Measurements from ENCODE around the gene JPH4. TPM values are rescaled to one million over a fixed set of nuclear protein-coding genes. Genes with fewer than 3 reads are reported as not detected.

JPH4 gene
- not detected in 2 replicates for total RNA-seq (2014; rRNA removed; shearing (Covaris generic))
- 0.35 TPM in 1 of 2 replicates, not detected in the other for polyA plus RNA-seq (2015; cell fraction: cytosol; rRNA removed)
- polyA plus RNA-seq (2015; cell fraction: nucleus; rRNA removed): 3.7 TPM in 1 of 2 replicates, not detected in the other

DNA sequence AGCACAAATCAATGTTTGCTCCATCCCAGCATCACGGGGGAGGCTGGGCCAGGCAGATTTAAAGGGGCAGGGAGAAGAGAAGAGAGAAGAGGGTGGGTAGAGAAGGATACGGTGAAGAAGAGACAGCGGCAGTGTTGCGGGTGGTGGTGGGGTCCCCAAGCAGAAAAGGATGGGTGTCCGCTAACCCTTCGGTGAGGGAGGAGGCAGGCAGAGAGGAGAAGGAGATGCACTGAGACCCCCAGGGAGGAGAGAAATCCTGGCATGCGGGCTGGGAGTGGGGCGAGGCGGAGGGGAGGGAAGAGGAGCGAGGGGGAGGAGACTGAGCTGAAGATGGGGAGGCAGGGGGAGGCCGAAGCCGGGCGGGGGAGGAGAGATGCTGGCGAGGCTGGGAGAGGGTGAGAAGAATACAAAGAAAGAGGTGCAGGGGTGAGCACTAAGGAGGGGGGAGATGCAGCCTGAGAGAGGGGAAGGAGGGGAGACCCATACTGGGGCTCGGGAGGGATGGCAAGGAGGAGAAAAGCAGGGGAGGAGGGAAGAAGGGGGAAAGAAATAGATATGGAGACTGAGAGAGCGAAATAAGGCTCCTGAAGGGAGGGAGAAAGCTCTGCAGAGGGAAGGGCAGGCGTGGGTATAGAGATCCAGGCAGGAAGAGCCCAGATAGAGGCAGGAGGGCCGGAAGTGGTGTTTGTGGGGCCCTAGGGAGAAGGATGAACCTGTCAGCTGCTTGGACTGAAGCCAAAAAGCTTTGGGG lies at the start of gene JPH4:
Gene JPH4 (minus strand): TSS at position 231 of the 751 bp plus-strand sequence. CDS start 1,337 bp downstream, outside the sequence.
- peak; percentile 33 for DNase-seq (ENCODE audit: low read depth, low spot score)
- in situ Hi-C loops (cut with HindIII; ENCODE audit: low pct_unique_long_range_greater_than_20kb, low sequenced_read_pairs): no loop called here

DNA sequence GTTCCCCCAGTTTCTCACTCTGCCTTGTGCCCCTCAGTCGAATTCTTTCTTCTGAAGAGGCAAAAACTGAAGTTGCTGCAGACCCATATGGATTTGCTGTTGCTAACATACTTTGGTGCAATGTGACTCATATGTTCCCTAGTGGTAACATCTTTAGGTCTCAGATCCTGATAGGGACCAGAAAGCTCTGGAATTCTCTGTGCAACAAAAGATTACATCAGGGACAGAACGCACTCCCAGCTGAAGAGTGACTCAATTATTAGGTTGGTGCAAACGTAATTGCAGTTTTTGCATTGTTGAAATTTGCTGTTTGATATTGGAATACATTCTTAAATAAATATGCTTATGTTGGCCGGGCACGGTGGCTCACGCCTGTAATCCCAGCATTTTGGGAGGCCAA lies 49.4 kb upstream of the JPH4 start:
- in situ Hi-C loops (cut with HindIII; ENCODE audit: low pct_unique_long_range_greater_than_20kb, low sequenced_read_pairs): no loop called here
- no peak for DNase-seq (ENCODE audit: low read depth, low spot score)

DNA sequence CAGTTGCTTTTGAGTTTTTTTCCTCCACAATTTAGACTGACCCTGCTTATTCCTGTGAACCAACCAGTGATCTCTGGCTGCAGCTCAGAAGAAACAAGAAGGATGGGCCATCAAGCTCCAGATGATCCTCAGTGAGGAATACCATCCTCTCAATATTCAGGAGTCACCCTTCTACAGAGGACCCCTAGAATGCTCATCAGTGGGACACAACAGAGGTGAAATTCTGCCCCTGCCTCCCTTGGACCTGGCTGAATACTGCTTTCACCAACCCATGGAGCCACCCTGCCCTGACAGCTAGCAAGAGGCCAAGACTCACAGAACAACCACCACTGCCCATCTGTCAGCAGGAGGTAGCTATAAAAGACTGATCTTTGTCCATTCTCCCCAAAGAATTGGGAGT lies 48.4 kb upstream of the JPH4 start:
- in situ Hi-C loops (cut with HindIII; ENCODE audit: low pct_unique_long_range_greater_than_20kb, low sequenced_read_pairs): no loop called here
- DNase-seq (ENCODE audit: low read depth, low spot score): no peak

DNA sequence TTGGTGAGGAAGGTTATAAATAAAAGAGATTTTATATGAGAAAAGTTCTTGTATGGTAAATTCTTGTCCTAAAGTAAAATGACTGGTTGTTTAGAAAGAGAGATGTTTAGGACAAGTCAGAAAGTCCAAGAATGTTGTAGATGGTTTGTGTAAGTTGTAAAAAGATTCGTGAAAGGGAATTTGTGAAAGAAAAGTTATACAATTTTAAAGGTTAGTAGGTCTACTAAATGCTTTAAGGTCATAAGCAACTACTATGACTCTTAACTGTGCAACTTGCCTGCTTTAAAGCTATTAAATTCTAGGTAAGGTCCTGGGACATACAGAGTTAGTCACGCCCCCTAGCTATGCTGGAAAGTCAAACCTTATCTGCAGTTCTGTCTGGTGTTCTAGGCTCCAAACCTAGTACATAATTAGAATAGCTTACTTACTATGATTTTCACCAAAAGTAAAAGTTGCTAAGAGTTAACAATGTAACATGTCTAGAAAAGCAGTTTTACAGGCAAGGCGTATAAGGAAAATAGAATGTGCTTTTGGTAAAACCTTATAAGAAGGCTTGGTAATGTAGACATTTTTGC lies 46.3 kb upstream of the JPH4 start:
- no peak for DNase-seq (ENCODE audit: low read depth, low spot score)
- in situ Hi-C loops (cut with HindIII; ENCODE audit: low pct_unique_long_range_greater_than_20kb, low sequenced_read_pairs): no loop called here

DNA sequence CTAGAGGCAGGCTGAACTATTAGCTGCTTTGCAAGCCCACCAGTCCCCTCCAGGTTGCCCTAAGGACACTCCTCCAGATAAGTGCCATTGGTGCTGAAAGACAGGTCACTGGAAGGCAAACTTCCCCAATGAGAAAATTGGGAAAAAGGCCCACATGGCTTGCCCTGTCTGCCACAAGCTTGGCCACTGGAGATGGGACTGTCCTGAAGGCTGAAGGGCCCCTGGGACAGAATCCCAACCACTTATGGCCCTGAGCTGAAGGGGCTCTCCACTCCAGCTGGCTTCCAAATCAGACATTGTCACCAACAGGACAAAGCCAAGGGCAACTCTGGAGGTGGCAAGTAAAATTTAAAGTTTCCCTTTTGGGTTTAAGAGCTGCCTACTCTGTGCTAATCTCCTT lies 45.4 kb upstream of the JPH4 start:
- in situ Hi-C loops (cut with HindIII; ENCODE audit: low pct_unique_long_range_greater_than_20kb, low sequenced_read_pairs): no loop called here
- DNase-seq (ENCODE audit: low read depth, low spot score): no peak

GRCh38 chr14:23622990-23623389 lies 44.4 kb upstream of the JPH4 start:
- in situ Hi-C loops (cut with HindIII; ENCODE audit: low pct_unique_long_range_greater_than_20kb, low sequenced_read_pairs): no loop called here
- no peak for DNase-seq (ENCODE audit: low read depth, low spot score)

DNA sequence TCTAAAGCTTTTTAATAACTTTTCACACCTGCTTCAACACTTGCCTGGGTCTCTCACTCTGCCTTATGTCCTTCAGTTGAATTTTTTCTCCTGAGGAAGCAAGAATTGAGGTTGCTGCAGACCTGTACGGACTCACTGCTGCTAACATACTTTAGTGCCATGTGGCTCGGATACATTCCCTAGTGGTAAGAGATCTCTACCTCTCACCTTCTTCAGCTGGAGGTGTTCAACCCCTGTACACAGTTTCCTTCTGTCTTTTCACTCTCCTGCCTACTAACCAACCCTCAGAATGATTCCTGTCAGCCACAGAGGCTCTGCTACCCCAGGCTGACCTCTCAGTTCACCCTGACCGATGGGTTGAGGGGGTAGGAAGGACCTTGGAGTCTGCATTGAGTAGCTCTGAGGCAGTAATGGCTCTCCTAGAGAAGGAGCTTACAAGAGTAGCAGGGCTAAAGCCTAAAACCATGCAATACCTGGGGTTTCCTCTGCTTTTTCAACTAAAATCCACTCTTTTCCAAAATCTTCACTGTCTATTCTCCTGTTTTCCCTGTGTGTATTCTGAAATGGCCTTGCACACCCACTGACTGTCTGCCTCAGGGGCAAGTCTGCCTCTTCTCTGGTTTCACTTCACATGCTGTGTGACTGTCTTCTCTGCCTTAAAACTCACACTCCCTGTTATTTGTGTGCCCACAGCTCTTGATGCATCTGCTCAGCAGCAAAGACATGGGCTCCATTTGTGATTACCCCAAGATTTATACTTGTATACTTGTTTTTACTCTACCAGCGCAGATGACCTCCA lies 43.5 kb upstream of the JPH4 start:
- in situ Hi-C loops (cut with HindIII; ENCODE audit: low pct_unique_long_range_greater_than_20kb, low sequenced_read_pairs): no loop called here
- DNase-seq (ENCODE audit: low read depth, low spot score): no peak

GRCh38 chr14:23621204-23621931 lies 42.8 kb upstream of the JPH4 start:
- in situ Hi-C loops (cut with HindIII; ENCODE audit: low pct_unique_long_range_greater_than_20kb, low sequenced_read_pairs): no loop called here
- DNase-seq (ENCODE audit: low read depth, low spot score): no peak

GRCh38 chr14:23620177-23620702 lies 41.6 kb upstream of the JPH4 start:
- in situ Hi-C loops (cut with HindIII; ENCODE audit: low pct_unique_long_range_greater_than_20kb, low sequenced_read_pairs): no loop called here
- no peak for DNase-seq (ENCODE audit: low read depth, low spot score)

GRCh38 chr14:23618415-23618988 lies 39.9 kb upstream of the JPH4 start:
- in situ Hi-C loops (cut with HindIII; ENCODE audit: low pct_unique_long_range_greater_than_20kb, low sequenced_read_pairs): no loop called here
- DNase-seq (ENCODE audit: low read depth, low spot score): no peak

GRCh38 chr14:23617539-23617938 lies 38.9 kb upstream of the JPH4 start:
- in situ Hi-C loops (cut with HindIII; ENCODE audit: low pct_unique_long_range_greater_than_20kb, low sequenced_read_pairs): no loop called here
- DNase-seq (ENCODE audit: low read depth, low spot score): no peak

GRCh38 chr14:23615856-23616255 lies 37.3 kb upstream of the JPH4 start:
- no peak for DNase-seq (ENCODE audit: low read depth, low spot score)
- in situ Hi-C loops (cut with HindIII; ENCODE audit: low pct_unique_long_range_greater_than_20kb, low sequenced_read_pairs): no loop called here

DNA sequence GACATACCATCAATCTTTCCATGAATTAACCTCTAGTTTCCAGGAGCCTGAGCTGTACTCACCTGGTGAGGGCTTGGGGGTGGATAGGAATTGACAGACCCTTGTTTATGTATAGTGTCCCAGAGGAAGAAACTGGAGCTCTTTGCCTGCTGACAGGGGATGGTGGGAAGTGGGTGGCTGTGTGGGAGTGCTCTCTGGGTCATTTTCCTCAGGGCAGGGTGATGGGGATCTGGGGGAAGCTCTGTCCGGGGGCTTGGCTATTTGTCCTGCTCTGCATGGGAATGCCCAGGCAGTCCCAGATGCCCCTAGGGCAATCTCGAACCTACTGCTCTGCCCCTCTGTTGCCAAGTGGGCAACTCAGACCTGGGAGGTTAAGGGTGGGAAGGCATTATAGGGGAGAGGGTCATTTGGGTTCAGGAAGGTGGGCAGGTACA lies 35.8 kb upstream of the JPH4 start:
- in situ Hi-C loops (cut with HindIII; ENCODE audit: low pct_unique_long_range_greater_than_20kb, low sequenced_read_pairs): no loop called here
- no peak for DNase-seq (ENCODE audit: low read depth, low spot score)

GRCh38 chr14:23613242-23614070 lies 34.9 kb upstream of the JPH4 start:
- in situ Hi-C loops (cut with HindIII; ENCODE audit: low pct_unique_long_range_greater_than_20kb, low sequenced_read_pairs): no loop called here
- DNase-seq (ENCODE audit: low read depth, low spot score): no peak

GRCh38 chr14:23612802-23613201 lies 34.2 kb upstream of the JPH4 start:
- in situ Hi-C loops (cut with HindIII; ENCODE audit: low pct_unique_long_range_greater_than_20kb, low sequenced_read_pairs): no loop called here
- no peak for DNase-seq (ENCODE audit: low read depth, low spot score)

DNA sequence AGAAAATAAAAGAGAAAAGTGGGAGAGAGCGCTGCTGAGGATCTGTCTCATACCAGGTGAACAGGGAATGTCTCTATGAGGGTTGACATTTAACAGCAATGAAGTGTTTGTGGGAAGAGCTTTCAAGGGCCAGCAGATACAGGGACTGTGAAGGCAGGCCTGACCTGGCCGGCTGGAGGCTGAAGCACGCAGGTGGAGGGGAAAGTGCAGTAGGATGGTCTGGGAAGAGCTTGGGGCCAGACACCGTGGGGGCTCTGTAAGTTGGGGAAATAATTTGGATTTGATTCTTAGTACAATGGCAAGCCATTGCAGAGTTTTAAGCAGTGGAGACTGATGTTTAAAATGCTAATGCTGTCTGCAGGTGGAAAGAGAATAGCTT lies 33.8 kb upstream of the JPH4 start:
- in situ Hi-C loops (cut with HindIII; ENCODE audit: low pct_unique_long_range_greater_than_20kb, low sequenced_read_pairs): no loop called here
- DNase-seq (ENCODE audit: low read depth, low spot score): no peak
